NB4 (cell line): ENCODE measurements around the gene CABLES1.

ENCODE experiments used
- DNase-seq: peaks from one replicate; pipeline ENCODE4 v3.0.0; 2010; ENCODE audit warnings: low read depth
- H3K4me3 ChIP-seq: one replicate; pipeline ENCODE4 v1.5.1; 2011; ENCODE audit warnings: mild to moderate bottlenecking, low read depth, low read length, moderate library complexity
- CTCF ChIP-seq: IDR thresholded peaks from one replicate; pipeline ENCODE4 v1.5.1; 2012; ENCODE audit warnings: low read depth, low read length
- MAX ChIP-seq: IDR thresholded peaks from 2 replicates; pipeline ENCODE4 v1.6.1; 2011; ENCODE audit warnings: low read depth, low read length
- MYC ChIP-seq: IDR thresholded peaks from 2 replicates; pipeline ENCODE4 v1.6.1; 2011; ENCODE audit warnings: low read depth, low read length
- POLR2A ChIP-seq: IDR thresholded peaks from 2 replicates; pipeline ENCODE4 v1.6.1; 2011; ENCODE audit warnings: mild to moderate bottlenecking; ENCODE audit not compliant: insufficient read length; ENCODE audit errors: extremely low read depth

CABLES1 gene

GRCh38 chr18:23223641-23224040, 88.4 kb downstream of the CABLES1 start:
- TF ChIP-seq MYC (no peak), MAX (no peak), POLR2A (no peak), CTCF (no peak)
- no peak overlapping the region for H3K4me3 ChIP-seq
- DNase-seq: no peak

- TF ChIP-seq CTCF (no peak), MAX (no peak), MYC (no peak), POLR2A (no peak)
- DNase-seq: no peak
- H3K4me3 ChIP-seq: no peak overlapping the region
These were observed 90.2 kb downstream of the CABLES1 start for GRCh38 chr18:23225503-23225902.

GRCh38 chr18:23226391-23226790, 91.1 kb downstream of the CABLES1 start:
- no peak for DNase-seq
- H3K4me3 ChIP-seq: no peak overlapping the region
- TF ChIP-seq CTCF: no peak

GRCh38 chr18:23226930-23227725, 91.8 kb downstream of the CABLES1 start:
- DNase-seq: no peak
- TF ChIP-seq CTCF (no peak), POLR2A (no peak), MAX (no peak), MYC (no peak)
- no peak overlapping the region for H3K4me3 ChIP-seq

GRCh38 chr18:23227726-23228070, 92.4 kb downstream of the CABLES1 start:
- H3K4me3 ChIP-seq: no peak overlapping the region
- TF ChIP-seq MAX (no peak), MYC (no peak), CTCF (no peak)
- no peak for DNase-seq
